ENCODE data around the gene PFKFB2.

PFKFB2 gene

DNA sequence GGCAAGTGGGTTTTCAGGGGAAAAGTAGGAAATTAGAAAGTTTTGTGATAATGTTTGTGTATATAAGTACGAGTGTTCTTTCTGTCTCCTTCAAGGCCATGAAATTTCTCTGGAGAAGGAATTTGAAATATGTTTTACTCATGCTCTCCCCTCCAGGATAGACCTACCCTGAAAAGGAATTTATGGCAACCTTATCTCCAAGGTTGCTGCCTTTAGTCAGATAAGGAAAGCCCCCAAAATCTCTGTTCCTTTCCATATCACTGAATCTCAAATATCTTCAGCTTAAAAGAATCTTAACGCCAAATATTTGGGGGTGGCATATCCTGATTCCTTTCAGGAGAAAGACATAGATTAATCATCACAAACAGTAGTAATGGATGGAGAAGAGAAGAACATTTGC lies 35.1 kb downstream of the PFKFB2 start:
- Mint-ChIP-seq H3K4me1 (peaks cover 18% of the 10 kb centered on the region), H3K36me3 (ENCODE audit: low read depth) (no peaks in the 10 kb centered on the region), H3K4me3 (no peak overlapping the region), H3K27ac (no peak overlapping the region), H3K9me3 (no peaks in the 10 kb centered on the region), H3K27me3 (ENCODE audit: low read depth) (peaks cover 9% of the 10 kb centered on the region)
- TF ChIP-seq, protein P1, sequence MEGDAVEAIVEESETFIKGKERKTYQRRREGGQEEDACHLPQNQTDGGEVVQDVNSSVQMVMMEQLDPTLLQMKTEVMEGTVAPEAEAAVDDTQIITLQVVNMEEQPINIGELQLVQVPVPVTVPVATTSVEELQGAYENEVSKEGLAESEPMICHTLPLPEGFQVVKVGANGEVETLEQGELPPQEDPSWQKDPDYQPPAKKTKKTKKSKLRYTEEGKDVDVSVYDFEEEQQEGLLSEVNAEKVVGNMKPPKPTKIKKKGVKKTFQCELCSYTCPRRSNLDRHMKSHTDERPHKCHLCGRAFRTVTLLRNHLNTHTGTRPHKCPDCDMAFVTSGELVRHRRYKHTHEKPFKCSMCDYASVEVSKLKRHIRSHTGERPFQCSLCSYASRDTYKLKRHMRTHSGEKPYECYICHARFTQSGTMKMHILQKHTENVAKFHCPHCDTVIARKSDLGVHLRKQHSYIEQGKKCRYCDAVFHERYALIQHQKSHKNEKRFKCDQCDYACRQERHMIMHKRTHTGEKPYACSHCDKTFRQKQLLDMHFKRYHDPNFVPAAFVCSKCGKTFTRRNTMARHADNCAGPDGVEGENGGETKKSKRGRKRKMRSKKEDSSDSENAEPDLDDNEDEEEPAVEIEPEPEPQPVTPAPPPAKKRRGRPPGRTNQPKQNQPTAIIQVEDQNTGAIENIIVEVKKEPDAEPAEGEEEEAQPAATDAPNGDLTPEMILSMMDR (IDR thresholded peaks at IDR 0.05; ENCODE audit: unreplicated experiment in 3 of 3): no peak

GRCh38 chr1:207088701-207089626 lies 35.9 kb downstream of the PFKFB2 start, which contains the start of gene C4BPB:
TSS of gene C4BPB (plus strand) at chr1:207088860. CDS start at chr1:207089532, 672 bp downstream.
- Mint-ChIP-seq H3K9me3 (no peaks in the 10 kb centered on the region), H3K36me3 (ENCODE audit: low read depth) (no peaks in the 10 kb centered on the region), H3K4me3 (no peak within 1 kb of the TSS), H3K27ac (no peak within 1 kb of the TSS), H3K27me3 (ENCODE audit: low read depth) (peaks cover 9% of the 10 kb centered on the region), H3K4me1 (peaks cover 18% of the 10 kb centered on the region)
- TF ChIP-seq, protein P1 (IDR thresholded peaks at IDR 0.05; ENCODE audit: unreplicated experiment in 3 of 3): no peak

DNA sequence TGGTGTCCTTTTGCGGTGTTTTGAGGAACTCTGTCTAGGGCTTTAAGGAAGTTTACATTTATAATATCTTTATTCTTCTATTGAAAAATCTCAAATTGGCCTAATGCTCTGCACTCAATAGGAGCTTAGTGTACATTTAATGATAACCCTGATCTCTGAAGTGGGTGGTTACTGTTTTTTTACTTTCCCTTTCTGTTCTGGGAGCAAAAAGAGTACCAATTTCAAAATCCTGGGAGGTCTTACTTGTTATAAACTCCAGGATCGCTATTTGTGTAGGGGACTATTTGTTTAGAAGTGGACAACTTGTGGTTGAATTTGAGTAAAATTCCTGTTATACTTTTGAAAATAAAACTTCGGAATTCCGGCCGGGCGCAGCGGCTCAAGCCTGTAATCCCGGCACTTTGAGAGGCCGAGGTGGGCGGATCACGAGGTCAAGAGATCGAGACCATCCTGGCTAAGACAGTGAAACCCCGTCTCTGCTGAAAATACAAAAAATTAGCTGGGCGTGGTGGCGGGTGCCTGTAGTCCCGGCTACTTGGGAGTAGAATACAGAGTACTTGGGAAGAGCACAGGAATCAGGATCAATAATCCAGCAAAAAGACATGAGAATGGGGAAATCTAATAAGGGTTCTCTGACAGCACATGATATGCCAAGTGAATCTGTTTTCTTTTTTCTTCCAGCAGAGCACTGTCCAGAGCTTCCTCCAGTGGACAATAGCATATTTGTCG lies 36.7 kb downstream of the PFKFB2 start:
- H3K9me3 Mint-ChIP-seq: no peaks in the 10 kb centered on the region
- H3K27me3 Mint-ChIP-seq (ENCODE audit: low read depth): peaks cover 6% of the 10 kb centered on the region
- no peak overlapping the region for H3K27ac Mint-ChIP-seq
- peaks cover 13% of the 10 kb centered on the region for H3K4me1 Mint-ChIP-seq
- no peaks in the 10 kb centered on the region for H3K36me3 Mint-ChIP-seq (ENCODE audit: low read depth)
- TF ChIP-seq, protein P1 (IDR thresholded peaks at IDR 0.05; ENCODE audit: unreplicated experiment in 3 of 3): no peak
- no peak overlapping the region for H3K4me3 Mint-ChIP-seq

- Mint-ChIP-seq H3K27me3 (ENCODE audit: low read depth) (peaks cover 4% of the 10 kb centered on the region), H3K4me3 (no peak overlapping the region), H3K9me3 (no peaks in the 10 kb centered on the region), H3K36me3 (ENCODE audit: low read depth) (no peaks in the 10 kb centered on the region), H3K27ac (no peak overlapping the region), H3K4me1 (peaks cover 7% of the 10 kb centered on the region)
- TF ChIP-seq, protein P1 (IDR thresholded peaks at IDR 0.05; ENCODE audit: unreplicated experiment in 3 of 3): no peak
Measured at GRCh38 chr1:207091200-207091908, 38.3 kb downstream of the PFKFB2 start.

- peaks cover 3% of the 10 kb centered on the region for H3K9me3 Mint-ChIP-seq
- no peak overlapping the region for H3K4me3 Mint-ChIP-seq
- TF ChIP-seq, protein P1 (IDR thresholded peaks at IDR 0.05; ENCODE audit: unreplicated experiment in 3 of 3): no peak
- no peaks in the 10 kb centered on the region for H3K4me1 Mint-ChIP-seq
- H3K27me3 Mint-ChIP-seq (ENCODE audit: low read depth): peaks cover 4% of the 10 kb centered on the region
- H3K36me3 Mint-ChIP-seq (ENCODE audit: low read depth): no peaks in the 10 kb centered on the region
- no peak overlapping the region for H3K27ac Mint-ChIP-seq
Measured at GRCh38 chr1:207093944-207094343, 40.9 kb downstream of the PFKFB2 start.

All from nephron (organoid).